GM12864 (cell line): Measurements from ENCODE around the gene PRIMA1.

ENCODE experiments used
- DNase-seq: peaks from one replicate; pipeline ENCODE4 v3.0.0-alpha.2; 2011; ENCODE audit warnings: low read depth
- H3K4me3 ChIP-seq: 2 replicates; pipeline ENCODE4 v1.5.1; 2011; ENCODE audit warnings: mild to moderate bottlenecking, low read depth, low read length, control low read depth
- TF ChIP-seq, protein P1 (sequence below): IDR thresholded peaks from 2 replicates; pipeline ENCODE4 v1.5.1; 2011; ENCODE audit warnings: low read depth, mild to moderate bottlenecking, moderate library complexity, low read length, control low read depth, inconsistent platforms; ENCODE audit errors: missing control alignments

The PRIMA1 gene, protein sequence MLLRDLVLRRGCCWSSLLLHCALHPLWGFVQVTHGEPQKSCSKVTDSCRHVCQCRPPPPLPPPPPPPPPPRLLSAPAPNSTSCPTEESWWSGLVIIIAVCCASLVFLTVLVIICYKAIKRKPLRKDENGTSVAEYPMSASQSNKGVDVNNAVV

DNA sequence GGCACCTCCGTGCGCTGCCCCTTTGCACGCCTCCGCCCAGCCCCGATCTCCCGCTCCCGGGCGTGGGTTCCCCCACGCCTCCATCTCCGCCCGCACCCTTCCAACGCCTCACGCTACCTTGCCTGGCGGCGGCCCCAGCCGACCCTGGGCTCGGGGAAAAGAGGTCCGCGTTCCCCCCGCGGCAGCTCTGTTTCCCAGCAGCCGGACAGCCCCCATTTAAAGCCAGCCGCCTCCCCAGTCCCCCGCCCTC is at the start of gene PRIMA1:
Gene PRIMA1 (minus strand): TSS at position 193 of the 250 bp plus-strand sequence. CDS start 767 bp downstream, outside the sequence.
- TF ChIP-seq, protein P1, sequence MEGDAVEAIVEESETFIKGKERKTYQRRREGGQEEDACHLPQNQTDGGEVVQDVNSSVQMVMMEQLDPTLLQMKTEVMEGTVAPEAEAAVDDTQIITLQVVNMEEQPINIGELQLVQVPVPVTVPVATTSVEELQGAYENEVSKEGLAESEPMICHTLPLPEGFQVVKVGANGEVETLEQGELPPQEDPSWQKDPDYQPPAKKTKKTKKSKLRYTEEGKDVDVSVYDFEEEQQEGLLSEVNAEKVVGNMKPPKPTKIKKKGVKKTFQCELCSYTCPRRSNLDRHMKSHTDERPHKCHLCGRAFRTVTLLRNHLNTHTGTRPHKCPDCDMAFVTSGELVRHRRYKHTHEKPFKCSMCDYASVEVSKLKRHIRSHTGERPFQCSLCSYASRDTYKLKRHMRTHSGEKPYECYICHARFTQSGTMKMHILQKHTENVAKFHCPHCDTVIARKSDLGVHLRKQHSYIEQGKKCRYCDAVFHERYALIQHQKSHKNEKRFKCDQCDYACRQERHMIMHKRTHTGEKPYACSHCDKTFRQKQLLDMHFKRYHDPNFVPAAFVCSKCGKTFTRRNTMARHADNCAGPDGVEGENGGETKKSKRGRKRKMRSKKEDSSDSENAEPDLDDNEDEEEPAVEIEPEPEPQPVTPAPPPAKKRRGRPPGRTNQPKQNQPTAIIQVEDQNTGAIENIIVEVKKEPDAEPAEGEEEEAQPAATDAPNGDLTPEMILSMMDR, result no peak
- H3K4me3 ChIP-seq, result no peak within 1 kb of the TSS
- no peak for DNase-seq

DNA sequence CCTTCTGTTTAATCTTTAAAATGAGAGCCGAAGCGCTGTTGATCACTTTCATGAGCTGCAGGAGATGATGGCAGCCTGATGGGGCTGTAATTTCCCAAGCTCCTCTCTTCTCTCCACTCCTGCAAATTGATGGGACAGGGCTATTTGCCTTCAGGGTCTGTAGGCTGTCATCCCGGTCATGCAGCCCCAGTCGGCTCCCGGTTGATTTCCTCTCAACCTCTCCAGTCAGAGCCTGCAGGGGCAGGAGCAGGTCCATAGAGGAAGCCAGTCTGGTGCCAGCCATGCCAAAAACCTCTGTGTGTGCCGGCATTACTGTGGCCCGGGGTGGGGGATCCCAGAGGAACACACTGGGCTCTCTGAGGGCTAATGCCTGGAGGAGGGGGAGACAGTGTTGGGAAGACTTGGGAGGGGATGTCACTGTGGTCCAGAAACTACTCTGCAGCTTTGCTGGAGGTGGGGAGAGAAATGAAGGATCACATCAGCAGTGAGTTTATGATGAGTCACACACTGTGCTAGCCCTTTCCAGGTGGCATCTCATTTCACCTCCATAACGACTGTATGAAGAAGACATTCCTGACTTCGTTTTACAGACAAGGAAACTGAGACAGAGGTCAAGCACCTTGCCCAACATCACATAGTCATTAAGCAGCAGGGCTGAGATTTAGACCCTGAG is 46.5 kb upstream of the PRIMA1 start:
- DNase-seq, result no peak
- no peak overlapping the region for H3K4me3 ChIP-seq
- TF ChIP-seq, protein P1, result no peak

DNA sequence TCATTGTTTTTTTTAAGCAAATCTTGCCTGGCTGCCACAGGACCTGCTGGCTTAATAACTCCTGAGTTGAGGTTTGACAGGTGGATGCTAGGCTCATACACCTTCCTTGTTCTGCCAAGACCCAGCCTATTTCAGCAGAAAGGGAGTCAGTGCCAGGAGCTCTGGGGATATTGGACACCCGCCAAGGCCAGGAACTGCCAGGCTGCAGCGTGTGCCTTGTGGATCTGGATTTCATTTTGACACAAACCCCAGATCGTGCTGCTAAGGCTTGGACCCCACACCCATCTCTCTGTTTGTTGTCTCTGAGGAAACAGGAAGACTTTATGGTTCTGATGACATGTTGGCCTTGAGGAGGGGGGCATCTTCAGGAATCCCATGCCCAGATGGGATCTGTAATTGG is 44.4 kb upstream of the PRIMA1 start:
- TF ChIP-seq, protein P1, result no peak
- no peak for DNase-seq
- no peak overlapping the region for H3K4me3 ChIP-seq

DNA sequence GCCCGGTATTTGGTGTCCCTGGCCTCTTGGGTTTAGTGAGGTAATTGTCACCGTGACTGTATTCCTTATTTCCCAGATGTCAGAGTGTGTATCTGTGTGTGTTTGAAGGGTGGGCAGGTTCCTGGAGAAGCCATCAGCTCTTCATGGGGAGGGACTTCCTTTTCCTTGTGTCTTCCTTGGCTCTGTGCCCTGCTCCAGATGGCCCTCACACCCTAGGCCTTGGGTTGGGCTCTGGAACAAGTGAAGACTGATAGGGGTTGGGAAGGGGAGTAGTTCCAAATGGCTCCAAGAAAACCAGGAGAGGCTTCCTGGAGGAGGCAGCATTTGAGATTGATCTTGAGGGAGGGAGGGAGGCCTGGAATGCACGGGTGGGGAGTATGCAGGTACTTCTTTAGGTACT is 43.8 kb upstream of the PRIMA1 start:
- TF ChIP-seq, protein P1, result no peak
- no peak overlapping the region for H3K4me3 ChIP-seq
- no peak for DNase-seq

DNA sequence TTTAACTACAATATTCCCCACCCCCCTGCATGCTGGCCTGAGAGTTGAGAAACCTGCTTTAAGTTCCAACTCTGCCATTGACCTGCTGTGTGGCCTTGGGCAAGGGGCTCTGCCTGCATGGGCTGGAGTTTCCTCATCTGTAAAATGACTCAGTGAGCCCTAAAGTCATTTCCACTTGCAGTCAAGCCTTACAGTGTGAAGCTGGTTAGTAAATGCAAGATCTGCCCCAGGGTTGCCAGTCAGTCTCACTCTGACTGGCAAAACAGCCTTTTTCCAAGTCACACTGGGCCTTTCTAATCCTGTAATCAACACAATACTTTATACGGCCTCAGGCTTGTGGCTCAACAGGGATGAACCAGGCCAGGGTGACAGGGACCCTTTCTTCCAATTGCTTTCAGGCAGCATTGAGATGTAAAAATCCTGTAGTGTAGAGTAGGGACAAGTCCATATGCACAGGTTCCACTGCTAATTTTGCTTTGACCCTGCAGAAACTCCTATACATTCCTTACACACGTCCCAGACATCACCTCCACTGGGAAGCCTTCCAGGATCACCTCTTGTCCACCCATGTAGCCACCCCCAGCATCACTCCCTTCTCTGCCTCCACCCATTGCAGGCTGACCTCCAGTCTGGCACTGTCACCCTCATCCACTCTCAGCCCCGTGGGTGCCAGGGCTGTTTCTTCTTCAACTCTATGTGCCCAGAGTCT is 42.6 kb upstream of the PRIMA1 start:
- no peak for DNase-seq
- TF ChIP-seq, protein P1, result no peak
- no peak overlapping the region for H3K4me3 ChIP-seq

DNA sequence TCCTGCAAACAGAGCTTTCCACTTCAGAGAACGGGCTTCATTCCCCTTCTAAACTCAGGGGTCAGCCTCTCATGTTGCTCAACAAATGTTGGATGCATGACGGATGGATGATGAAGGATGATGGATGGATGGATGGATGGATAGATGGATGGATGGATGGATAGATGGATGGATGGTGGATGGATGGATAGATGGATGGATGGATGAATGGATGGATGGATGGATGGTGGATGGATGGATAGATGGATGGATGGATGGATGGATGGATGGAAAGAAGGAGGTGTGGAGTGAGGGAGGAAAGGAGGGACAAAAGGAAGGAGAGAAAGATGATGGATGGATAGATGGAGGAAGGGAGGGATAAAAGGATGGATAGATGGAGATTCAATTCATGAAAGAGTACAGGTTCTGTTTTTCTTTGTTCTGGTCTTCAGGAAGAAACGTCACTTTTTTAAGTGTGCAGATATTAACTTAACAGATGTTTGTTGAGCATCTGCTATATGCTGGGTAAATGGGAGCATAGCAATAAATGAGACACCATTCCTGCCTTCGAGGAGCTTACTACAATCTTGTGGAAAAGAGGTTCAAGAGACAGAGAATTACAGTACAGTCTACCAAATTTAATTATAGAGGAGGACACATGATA is 41.7 kb upstream of the PRIMA1 start:
- no peak overlapping the region for H3K4me3 ChIP-seq
- TF ChIP-seq, protein P1, result no peak

DNA sequence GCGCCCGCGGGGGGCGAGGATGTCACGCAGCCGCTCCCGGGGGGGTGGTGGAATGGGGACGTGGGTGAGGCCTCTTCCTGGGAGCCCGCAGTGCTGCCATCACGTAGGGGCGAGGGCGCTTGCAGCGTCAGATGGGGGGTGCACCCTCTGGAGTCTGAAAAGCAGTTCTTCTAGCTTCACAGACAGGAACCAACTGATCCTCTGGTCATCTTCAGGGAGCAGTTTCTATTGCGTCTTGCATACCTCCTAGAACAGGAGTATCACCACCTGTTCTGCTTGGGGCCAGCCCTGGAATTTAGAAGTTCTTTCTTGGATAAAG is 36.9 kb upstream of the PRIMA1 start:
- TF ChIP-seq, protein P1, result no peak
- no peak overlapping the region for H3K4me3 ChIP-seq
- DNase-seq, result no peak

More for the DNA sequence above, 41.7 kb upstream of the PRIMA1 start:
- DNase-seq, result no peak
